Ectodermal cell (in vitro differentiated cells): ENCODE data around the gene ZBTB16.

Experiments
- H3K27ac ChIP-seq: 2 replicates; pipeline ENCODE4 v1.7.0; 2013; ENCODE audit warnings: mild to moderate bottlenecking, low read depth, low read length; ENCODE audit not compliant: insufficient read depth, poor library complexity, severe bottlenecking
- H3K27me3 ChIP-seq: 2 replicates; pipeline ENCODE4 v1.7.0; 2013; ENCODE audit warnings: mild to moderate bottlenecking, low read length; ENCODE audit not compliant: insufficient read depth, control insufficient read depth, poor library complexity, severe bottlenecking
- H3K36me3 ChIP-seq: one replicate; pipeline ENCODE4 v1.7.0; 2013; ENCODE audit warnings: low read length; ENCODE audit not compliant: control insufficient read depth, insufficient read depth
- H3K4me1 ChIP-seq: one replicate; pipeline ENCODE4 v1.7.0; 2013; ENCODE audit warnings: low read length; ENCODE audit not compliant: control insufficient read depth, insufficient read depth
- H3K4me3 ChIP-seq: 2 replicates; pipeline ENCODE4 v1.7.0; 2013; ENCODE audit warnings: low read depth, low read length, control low read depth; ENCODE audit not compliant: insufficient read depth
- H3K9me3 ChIP-seq: 2 replicates; pipeline ENCODE4 v1.7.0; 2013; ENCODE audit warnings: mild to moderate bottlenecking, low read length, moderate library complexity; ENCODE audit not compliant: control insufficient read depth
- WGBS, 2 experiments: methylation state at CpG; one replicate each; pipeline ENCODE4 v1.1.7; 2013; ENCODE audit warnings: missing lambda C conversion rate in 2 of 2; 5-methylcytosine and 5-hydroxymethylcytosine counted together

ZBTB16 gene

GRCh38 chr11:114288136-114288535 is 228.6 kb downstream of the ZBTB16 start:
- Histone ChIP-seq H3K9me3 (no peaks in the 10 kb centered on the region), H3K4me3 (no peak overlapping the region), H3K4me1 (no peaks in the 10 kb centered on the region), H3K27me3 (no peaks in the 10 kb centered on the region), H3K36me3 (no peaks in the 10 kb centered on the region), H3K27ac (no peak overlapping the region)
- 94 to 100% methylated on average over 2 of the region's 2 CpGs for WGBS, 2 experiments

GRCh38 chr11:114289779-114290178 is 230.3 kb downstream of the ZBTB16 start:
- Histone ChIP-seq H3K36me3 (no peaks in the 10 kb centered on the region), H3K9me3 (no peaks in the 10 kb centered on the region), H3K27ac (no peak overlapping the region), H3K4me3 (no peak overlapping the region), H3K27me3 (no peaks in the 10 kb centered on the region), H3K4me1 (peaks cover under 1% of the 10 kb centered on the region)
- WGBS, 2 experiments = 75 to 77% methylated on average over 3 to 4 of the region's 5 CpGs

GRCh38 chr11:114290503-114291235 is 231.2 kb downstream of the ZBTB16 start:
- H3K4me1 ChIP-seq = peaks cover 3% of the 10 kb centered on the region
- H3K27ac ChIP-seq = no peak overlapping the region
- H3K9me3 ChIP-seq = no peaks in the 10 kb centered on the region
- no peaks in the 10 kb centered on the region for H3K27me3 ChIP-seq
- H3K4me3 ChIP-seq = no peak overlapping the region
- no peaks in the 10 kb centered on the region for H3K36me3 ChIP-seq
- WGBS, 2 experiments = 93 to 100% methylated on average over 2 of the region's 2 CpGs

- H3K27me3 ChIP-seq = no peaks in the 10 kb centered on the region
- peaks cover 3% of the 10 kb centered on the region for H3K4me1 ChIP-seq
- no peak overlapping the region for H3K27ac ChIP-seq
- 93% methylated on average over 5 of the region's 5 CpGs for WGBS, 2 experiments
- no peaks in the 10 kb centered on the region for H3K9me3 ChIP-seq
- no peaks in the 10 kb centered on the region for H3K36me3 ChIP-seq
- H3K4me3 ChIP-seq = no peak overlapping the region
Measured at GRCh38 chr11:114291381-114291780, 231.9 kb downstream of the ZBTB16 start.

- Histone ChIP-seq H3K9me3 (no peaks in the 10 kb centered on the region), H3K27ac (no peak overlapping the region), H3K27me3 (no peaks in the 10 kb centered on the region), H3K4me3 (no peak overlapping the region), H3K4me1 (peaks cover 3% of the 10 kb centered on the region), H3K36me3 (no peaks in the 10 kb centered on the region)
- WGBS, 2 experiments = 80 to 97% methylated on average over 4 of the region's 4 CpGs
Measured at GRCh38 chr11:114291842-114292680, 232.6 kb downstream of the ZBTB16 start.

GRCh38 chr11:114293201-114293711 is 233.7 kb downstream of the ZBTB16 start:
- 97% methylated on average over 1 of the region's 1 CpG; no CpG with 5 or more reads in 1 of the 2 experiments for WGBS, 2 experiments
- no peaks in the 10 kb centered on the region for H3K36me3 ChIP-seq
- H3K4me1 ChIP-seq = peaks cover 3% of the 10 kb centered on the region
- no peak overlapping the region for H3K4me3 ChIP-seq
- H3K27me3 ChIP-seq = no peaks in the 10 kb centered on the region
- no peak overlapping the region for H3K27ac ChIP-seq
- H3K9me3 ChIP-seq = no peaks in the 10 kb centered on the region

GRCh38 chr11:114295676-114296604 is 236.4 kb downstream of the ZBTB16 start, which contains the start of gene NNMT:
TSS of gene NNMT (plus strand) at chr11:114296399. CDS start at chr11:114296557, 158 bp downstream.
- no peak within 1 kb of the TSS for H3K27ac ChIP-seq
- WGBS, 2 experiments = 93 to 94% methylated on average over 11 of the region's 11 CpGs

GRCh38 chr11:114296605-114297372 is 237.3 kb downstream of the ZBTB16 start:
- WGBS, 2 experiments = 93 to 97% methylated on average over 7 of the region's 7 CpGs
- H3K9me3 ChIP-seq = peaks cover 2% of the 10 kb centered on the region
- H3K4me3 ChIP-seq = no peak overlapping the region

More at GRCh38 chr11:114295676-114296604, 236.4 kb downstream of the ZBTB16 start, which contains the start of gene NNMT:
- no peak within 1 kb of the TSS for H3K4me3 ChIP-seq
- no peaks in the 10 kb centered on the region for H3K27me3 ChIP-seq
- peaks cover 2% of the 10 kb centered on the region for H3K9me3 ChIP-seq
- H3K36me3 ChIP-seq = no peaks in the 10 kb centered on the region
- H3K4me1 ChIP-seq = peaks cover 3% of the 10 kb centered on the region

More at GRCh38 chr11:114296605-114297372, 237.3 kb downstream of the ZBTB16 start:
- Histone ChIP-seq H3K27ac (no peak overlapping the region), H3K36me3 (no peaks in the 10 kb centered on the region), H3K4me1 (peaks cover 3% of the 10 kb centered on the region), H3K27me3 (no peaks in the 10 kb centered on the region)
